Endodermal cell (in vitro differentiated cells): ENCODE results near the gene WDR7. TPM values are rescaled to one million over a fixed set of nuclear protein-coding genes. Genes with fewer than 3 reads are reported as not detected.
A peak's percentile ranks its signal among the peaks of the same experiment; 100 is the strongest.

ENCODE experiments used
- DNase-seq: peaks from one replicate; pipeline ENCODE4 v3.0.0-alpha.2; 2017
- H3K27ac ChIP-seq: 2 replicates; pipeline ENCODE4 v1.5.1; 2013; ENCODE audit warnings: mild to moderate bottlenecking, low read depth, low read length, moderate library complexity
- H3K27me3 ChIP-seq: 2 replicates; pipeline ENCODE4 v1.6.1; 2013; ENCODE audit warnings: mild to moderate bottlenecking, low read length, moderate library complexity; ENCODE audit not compliant: insufficient read depth, control insufficient read depth, poor library complexity, severe bottlenecking
- H3K36me3 ChIP-seq: 2 replicates; pipeline ENCODE4 v1.7.0; 2013; ENCODE audit warnings: mild to moderate bottlenecking, low read length, moderate library complexity; ENCODE audit not compliant: control insufficient read depth, insufficient read depth
- H3K4me1 ChIP-seq: one replicate; pipeline ENCODE4 v1.7.0; 2013; ENCODE audit warnings: low read length; ENCODE audit not compliant: control insufficient read depth, insufficient read depth
- H3K4me3 ChIP-seq: 2 replicates; pipeline ENCODE4 v1.5.1; 2013; ENCODE audit warnings: mild to moderate bottlenecking, low read length, moderate library complexity
- H3K9ac ChIP-seq: 2 replicates; pipeline ENCODE4 v1.6.1; 2013; ENCODE audit warnings: mild to moderate bottlenecking, low read length, moderate library complexity; ENCODE audit not compliant: poor library complexity, severe bottlenecking; ENCODE audit errors: extremely low read depth
- H3K9me3 ChIP-seq: 2 replicates; pipeline ENCODE4 v1.6.1; 2013; ENCODE audit warnings: mild to moderate bottlenecking, low read length, moderate library complexity; ENCODE audit not compliant: control insufficient read depth
- H3K27ac Mint-ChIP-seq: 2 replicates; pipeline ENCODE4 v1.8.0; 2020; ENCODE audit warnings: mixed read lengths
- H3K27me3 Mint-ChIP-seq: 2 replicates; pipeline ENCODE4 v1.8.0; 2021; ENCODE audit warnings: mild to moderate bottlenecking, mixed read lengths; ENCODE audit not compliant: insufficient read depth
- H3K36me3 Mint-ChIP-seq: 2 replicates; pipeline ENCODE4 v1.8.0; 2020; ENCODE audit warnings: low read depth, mixed read lengths
- H3K4me1 Mint-ChIP-seq: 2 replicates; pipeline ENCODE4 v1.8.0; 2020; ENCODE audit warnings: mixed read lengths
- H3K4me3 Mint-ChIP-seq: 2 replicates; pipeline ENCODE4 v1.8.0; 2020; ENCODE audit warnings: mild to moderate bottlenecking, moderate library complexity, mixed read lengths
- H3K9me3 Mint-ChIP-seq: 2 replicates; pipeline ENCODE4 v1.8.0; 2020; ENCODE audit warnings: mild to moderate bottlenecking, mixed read lengths
- WGBS, 2 experiments: methylation state at CpG; one replicate each; pipeline versions ENCODE4 v1.1.5 to v1.1.7; 2013; ENCODE audit warnings: missing lambda C conversion rate in 2 of 2, mixed read lengths in 1 of 2; ENCODE audit not compliant: insufficient coverage in 1 of 2, insufficient read length in 1 of 2; 5-methylcytosine and 5-hydroxymethylcytosine counted together
- total RNA-seq, 2 donors: library from RNA; stranded (reverse); fragmentation: NEBNext Ultra II Directional in 1 of 2; extraction: Animal tissue kit (Norgen Biotek cat#: 25700) in 1 of 2; gene quantifications; 2 replicates in 1 of 2; 3 replicates in 1 of 2; pipeline ENCODE4 v1.2.1, GENCODE V29; 2021
- TF ChIP-seq, protein P1 (sequence below): fragments of 200-600 bp; sonication (generic); conservative IDR thresholded peaks from 2 replicates; pipeline ENCODE4 v1.5.0; 2021; ENCODE audit warnings: antibody characterized with exemption, mild to moderate bottlenecking

Gene WDR7
- total RNA-seq, 2 donors from 2014 or later = 17.1 to 22.5 TPM

DNA sequence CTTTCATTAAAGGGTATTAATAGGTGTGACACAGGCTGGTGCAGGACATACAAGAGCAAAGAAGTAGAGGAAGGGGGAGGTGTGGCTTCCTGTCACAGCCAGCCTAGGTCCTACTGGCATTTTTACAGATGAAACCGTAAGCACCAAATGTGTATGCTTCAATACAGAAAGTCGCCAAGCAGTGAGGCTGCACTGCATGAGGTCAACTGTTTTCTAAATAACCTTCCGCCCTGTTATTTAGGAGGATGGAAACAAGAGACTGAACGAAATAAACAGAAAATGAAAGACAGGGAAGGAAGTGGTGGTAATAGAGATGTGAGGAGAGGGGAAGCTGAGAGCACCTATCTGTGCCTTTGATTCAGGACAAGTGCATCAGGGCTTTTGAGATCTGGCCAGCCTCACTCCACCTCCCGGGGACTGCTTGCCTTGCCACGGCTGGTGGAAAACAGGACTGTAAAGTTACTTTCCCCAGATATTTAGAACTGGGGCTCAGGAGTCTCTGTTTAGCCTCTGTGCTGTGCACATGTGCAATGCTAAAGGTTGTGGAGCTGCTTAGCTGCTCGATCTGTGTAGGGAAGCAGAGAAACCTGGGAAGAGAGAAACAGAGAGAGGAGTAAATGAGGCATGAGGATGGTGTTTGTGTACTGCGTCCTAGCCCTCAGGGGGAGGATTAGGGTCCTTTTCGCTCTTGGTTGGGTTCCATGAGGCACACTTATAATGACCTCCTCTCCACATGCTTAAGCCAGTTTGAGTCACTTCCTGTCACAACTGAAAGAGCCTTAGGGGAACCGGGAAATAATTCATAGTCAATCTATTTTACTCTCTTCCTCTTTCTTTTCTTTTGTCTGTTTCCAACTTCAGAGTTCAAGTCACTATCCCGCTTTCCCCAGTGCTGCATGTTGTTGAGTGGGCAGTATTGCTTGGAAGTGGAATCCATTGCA, 433.4 kb downstream of the WDR7 start:
- no peak overlapping the region for H3K4me3 Mint-ChIP-seq
- H3K27me3 Mint-ChIP-seq = no peaks in the 10 kb centered on the region
- no peak overlapping the region for H3K27ac Mint-ChIP-seq
- Histone ChIP-seq H3K9ac (no peak overlapping the region), H3K27me3 (no peaks in the 10 kb centered on the region), H3K4me1 (no peaks in the 10 kb centered on the region), H3K36me3 (no peaks in the 10 kb centered on the region), H3K4me3 (no peak overlapping the region), H3K9me3 (peaks cover 10% of the 10 kb centered on the region), H3K27ac (no peak overlapping the region)
- WGBS, 2 experiments = 82 to 87% methylated on average over 4 to 11 of the region's 11 CpGs
- peaks cover 21% of the 10 kb centered on the region for H3K9me3 Mint-ChIP-seq
- H3K4me1 Mint-ChIP-seq = peaks cover 19% of the 10 kb centered on the region
- peaks cover 2% of the 10 kb centered on the region for H3K36me3 Mint-ChIP-seq
- TF ChIP-seq, protein P1, sequence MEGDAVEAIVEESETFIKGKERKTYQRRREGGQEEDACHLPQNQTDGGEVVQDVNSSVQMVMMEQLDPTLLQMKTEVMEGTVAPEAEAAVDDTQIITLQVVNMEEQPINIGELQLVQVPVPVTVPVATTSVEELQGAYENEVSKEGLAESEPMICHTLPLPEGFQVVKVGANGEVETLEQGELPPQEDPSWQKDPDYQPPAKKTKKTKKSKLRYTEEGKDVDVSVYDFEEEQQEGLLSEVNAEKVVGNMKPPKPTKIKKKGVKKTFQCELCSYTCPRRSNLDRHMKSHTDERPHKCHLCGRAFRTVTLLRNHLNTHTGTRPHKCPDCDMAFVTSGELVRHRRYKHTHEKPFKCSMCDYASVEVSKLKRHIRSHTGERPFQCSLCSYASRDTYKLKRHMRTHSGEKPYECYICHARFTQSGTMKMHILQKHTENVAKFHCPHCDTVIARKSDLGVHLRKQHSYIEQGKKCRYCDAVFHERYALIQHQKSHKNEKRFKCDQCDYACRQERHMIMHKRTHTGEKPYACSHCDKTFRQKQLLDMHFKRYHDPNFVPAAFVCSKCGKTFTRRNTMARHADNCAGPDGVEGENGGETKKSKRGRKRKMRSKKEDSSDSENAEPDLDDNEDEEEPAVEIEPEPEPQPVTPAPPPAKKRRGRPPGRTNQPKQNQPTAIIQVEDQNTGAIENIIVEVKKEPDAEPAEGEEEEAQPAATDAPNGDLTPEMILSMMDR = no peak
- no peak for DNase-seq

DNA sequence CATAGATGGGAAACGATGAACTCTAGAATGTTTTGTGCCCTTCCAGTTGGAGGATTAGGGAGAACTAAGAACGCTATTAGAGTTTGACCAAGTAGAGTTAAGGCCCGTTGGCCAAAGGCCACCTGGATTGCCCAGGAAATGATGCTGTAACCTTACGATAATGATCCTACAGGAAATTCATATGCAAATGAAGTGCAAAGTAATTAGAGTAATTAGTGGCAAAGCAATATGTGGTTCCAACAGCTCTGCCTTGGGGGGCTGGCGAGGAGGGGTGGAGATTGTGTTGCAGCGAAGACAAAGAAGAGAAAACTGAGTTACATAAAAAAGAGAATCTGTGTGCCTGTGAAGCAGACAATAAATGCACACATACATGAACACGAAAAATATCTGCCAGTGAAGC, 434.2 kb downstream of the WDR7 start:
- TF ChIP-seq, protein P1 = no peak
- no peak for DNase-seq
- Histone ChIP-seq H3K4me1 (no peaks in the 10 kb centered on the region), H3K36me3 (no peaks in the 10 kb centered on the region), H3K4me3 (no peak overlapping the region), H3K27me3 (no peaks in the 10 kb centered on the region), H3K9me3 (peaks cover 10% of the 10 kb centered on the region), H3K27ac (no peak overlapping the region), H3K9ac (no peak overlapping the region)
- 93 to 98% methylated on average over 6 to 7 of the region's 7 CpGs for WGBS, 2 experiments
- Mint-ChIP-seq H3K27ac (no peak overlapping the region), H3K4me3 (no peak overlapping the region), H3K9me3 (peaks cover 21% of the 10 kb centered on the region), H3K36me3 (peaks cover 2% of the 10 kb centered on the region), H3K4me1 (peaks cover 19% of the 10 kb centered on the region), H3K27me3 (peaks cover 1% of the 10 kb centered on the region)

DNA sequence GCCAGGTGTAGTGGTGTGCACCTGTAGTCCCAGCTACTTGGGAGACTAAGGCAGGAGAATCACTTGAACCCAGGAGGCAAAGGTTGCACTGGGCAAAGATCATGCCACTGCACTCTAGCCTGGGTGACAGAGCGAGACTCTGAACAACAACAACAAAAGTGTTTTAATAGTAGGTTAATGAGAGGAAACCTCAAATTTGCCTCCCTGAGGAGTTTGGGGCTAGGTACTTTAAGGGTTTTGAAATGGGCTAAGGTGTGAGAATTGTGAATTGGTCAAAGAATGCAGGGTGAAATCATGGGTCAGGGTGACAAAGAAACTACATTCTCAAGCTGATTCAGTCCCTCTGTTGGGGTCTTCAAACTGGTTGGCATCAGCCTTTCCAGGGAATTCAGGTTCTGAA, 435.0 kb downstream of the WDR7 start:
- peaks cover 2% of the 10 kb centered on the region for H3K36me3 Mint-ChIP-seq
- H3K4me1 Mint-ChIP-seq = peaks cover 19% of the 10 kb centered on the region
- peak; percentile 24 for DNase-seq

More for the DNA sequence above, 435.0 kb downstream of the WDR7 start:
- TF ChIP-seq, protein P1 = no peak
- no peaks in the 10 kb centered on the region for H3K4me1 ChIP-seq
- H3K27ac Mint-ChIP-seq = no peak overlapping the region
- H3K4me3 Mint-ChIP-seq = no peak overlapping the region
- no peak overlapping the region for H3K4me3 ChIP-seq
- peaks cover 10% of the 10 kb centered on the region for H3K9me3 ChIP-seq
- no peaks in the 10 kb centered on the region for H3K36me3 ChIP-seq
- peaks cover 21% of the 10 kb centered on the region for H3K9me3 Mint-ChIP-seq
- H3K27ac ChIP-seq = no peak overlapping the region
- WGBS, 2 experiments = 80 to 92% methylated on average over 1 of the region's 1 CpG
- no peaks in the 10 kb centered on the region for H3K27me3 ChIP-seq
- H3K9ac ChIP-seq = no peak overlapping the region
- H3K27me3 Mint-ChIP-seq = peaks cover 3% of the 10 kb centered on the region

Other genes starting within 250 kb of the WDR7 start
- 10 to 100 TPM; 69.6 to 77.0 TPM for gene TXNL1, start 12.8 kb upstream of the WDR7 start, total RNA-seq